Choroid plexus epithelial cell (primary cell): Measurements from ENCODE around the gene VASN.
A peak's percentile ranks its signal among the peaks of the same experiment; 100 is the strongest.

Source experiments
- DNase-seq: peaks from one replicate; pipeline ENCODE4 v3.0.0-alpha.2; 2010; ENCODE audit warnings: low read depth
- H3K4me3 ChIP-seq: 2 replicates; pipeline ENCODE4 v1.5.1; 2011; ENCODE audit warnings: low read depth, mild to moderate bottlenecking, control low read depth, low read length, moderate library complexity
- TF ChIP-seq, protein P1 (sequence below): conservative IDR thresholded peaks from 2 replicates; pipeline ENCODE4 v1.5.1; 2011; ENCODE audit warnings: low read depth, mild to moderate bottlenecking, control low read depth, inconsistent platforms, low read length, moderate library complexity

The VASN gene

DNA sequence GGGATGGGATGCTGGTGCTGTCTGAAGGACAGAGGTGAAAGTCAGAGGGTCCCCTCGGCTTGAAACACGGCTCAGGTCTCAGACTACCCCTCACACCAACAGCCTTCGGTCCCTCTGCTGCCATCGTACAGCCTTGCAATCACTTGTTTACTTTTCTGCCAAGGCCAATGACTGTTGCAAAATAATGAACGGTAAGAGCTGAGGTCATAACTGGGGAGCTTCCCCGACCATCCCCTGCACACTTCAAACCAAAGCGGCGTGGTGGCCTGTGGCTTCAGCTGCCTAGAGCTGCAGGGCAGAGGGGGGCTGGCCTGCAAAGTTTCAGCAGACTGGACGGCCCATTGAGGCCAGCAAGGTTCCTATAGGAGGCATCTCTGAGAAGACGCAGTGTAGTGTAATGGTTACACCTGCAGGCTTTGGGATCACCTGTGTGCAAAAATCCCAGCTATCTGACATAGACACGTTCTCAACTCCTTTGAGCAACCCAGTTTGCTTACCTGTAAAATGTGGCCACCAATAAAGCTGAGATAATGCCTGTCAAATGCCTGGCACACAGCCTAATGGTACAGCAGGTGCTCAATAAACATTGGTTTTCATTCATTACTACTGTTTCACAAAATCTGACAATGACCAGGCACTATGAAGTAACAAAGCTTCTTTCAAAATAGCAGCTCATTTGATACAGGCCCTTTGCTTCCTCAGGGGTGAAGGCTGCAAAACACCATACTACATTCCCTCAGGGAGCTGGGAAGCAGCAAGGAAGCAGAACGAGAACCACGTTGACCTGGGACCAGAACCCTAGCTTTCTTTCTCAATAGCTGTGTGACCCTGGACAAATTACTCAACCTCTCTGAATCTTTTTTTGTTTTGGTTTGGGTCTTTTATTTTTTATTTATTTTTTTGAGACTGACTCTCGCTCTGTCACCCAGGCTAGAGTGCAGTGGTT is 25.5 kb upstream of the VASN start:
- no peak for DNase-seq
- no peak overlapping the region for H3K4me3 ChIP-seq
- TF ChIP-seq, protein P1, sequence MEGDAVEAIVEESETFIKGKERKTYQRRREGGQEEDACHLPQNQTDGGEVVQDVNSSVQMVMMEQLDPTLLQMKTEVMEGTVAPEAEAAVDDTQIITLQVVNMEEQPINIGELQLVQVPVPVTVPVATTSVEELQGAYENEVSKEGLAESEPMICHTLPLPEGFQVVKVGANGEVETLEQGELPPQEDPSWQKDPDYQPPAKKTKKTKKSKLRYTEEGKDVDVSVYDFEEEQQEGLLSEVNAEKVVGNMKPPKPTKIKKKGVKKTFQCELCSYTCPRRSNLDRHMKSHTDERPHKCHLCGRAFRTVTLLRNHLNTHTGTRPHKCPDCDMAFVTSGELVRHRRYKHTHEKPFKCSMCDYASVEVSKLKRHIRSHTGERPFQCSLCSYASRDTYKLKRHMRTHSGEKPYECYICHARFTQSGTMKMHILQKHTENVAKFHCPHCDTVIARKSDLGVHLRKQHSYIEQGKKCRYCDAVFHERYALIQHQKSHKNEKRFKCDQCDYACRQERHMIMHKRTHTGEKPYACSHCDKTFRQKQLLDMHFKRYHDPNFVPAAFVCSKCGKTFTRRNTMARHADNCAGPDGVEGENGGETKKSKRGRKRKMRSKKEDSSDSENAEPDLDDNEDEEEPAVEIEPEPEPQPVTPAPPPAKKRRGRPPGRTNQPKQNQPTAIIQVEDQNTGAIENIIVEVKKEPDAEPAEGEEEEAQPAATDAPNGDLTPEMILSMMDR = no peak

DNA sequence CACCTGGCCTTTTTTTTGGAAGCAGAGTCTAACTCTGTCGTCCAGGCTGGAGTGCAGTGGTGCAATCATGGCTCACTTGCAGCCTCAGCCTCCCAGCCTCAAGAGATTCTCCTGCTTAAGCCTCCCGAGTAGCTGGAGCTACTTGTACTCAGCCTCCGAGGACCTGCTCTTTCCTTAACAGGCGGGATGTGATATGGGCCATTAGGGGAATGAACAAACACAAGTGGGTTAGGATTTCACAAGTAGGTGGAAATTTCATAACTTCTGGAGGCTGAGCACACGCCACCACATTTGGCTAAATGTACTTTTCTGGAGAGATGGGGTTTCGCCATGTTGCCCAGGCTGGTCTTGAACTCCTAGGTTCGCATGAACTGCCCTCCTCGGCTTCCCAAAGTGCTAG is 24.6 kb upstream of the VASN start:
- peak; percentile 61 for DNase-seq
- no peak overlapping the region for H3K4me3 ChIP-seq
- TF ChIP-seq, protein P1 = no peak

DNA sequence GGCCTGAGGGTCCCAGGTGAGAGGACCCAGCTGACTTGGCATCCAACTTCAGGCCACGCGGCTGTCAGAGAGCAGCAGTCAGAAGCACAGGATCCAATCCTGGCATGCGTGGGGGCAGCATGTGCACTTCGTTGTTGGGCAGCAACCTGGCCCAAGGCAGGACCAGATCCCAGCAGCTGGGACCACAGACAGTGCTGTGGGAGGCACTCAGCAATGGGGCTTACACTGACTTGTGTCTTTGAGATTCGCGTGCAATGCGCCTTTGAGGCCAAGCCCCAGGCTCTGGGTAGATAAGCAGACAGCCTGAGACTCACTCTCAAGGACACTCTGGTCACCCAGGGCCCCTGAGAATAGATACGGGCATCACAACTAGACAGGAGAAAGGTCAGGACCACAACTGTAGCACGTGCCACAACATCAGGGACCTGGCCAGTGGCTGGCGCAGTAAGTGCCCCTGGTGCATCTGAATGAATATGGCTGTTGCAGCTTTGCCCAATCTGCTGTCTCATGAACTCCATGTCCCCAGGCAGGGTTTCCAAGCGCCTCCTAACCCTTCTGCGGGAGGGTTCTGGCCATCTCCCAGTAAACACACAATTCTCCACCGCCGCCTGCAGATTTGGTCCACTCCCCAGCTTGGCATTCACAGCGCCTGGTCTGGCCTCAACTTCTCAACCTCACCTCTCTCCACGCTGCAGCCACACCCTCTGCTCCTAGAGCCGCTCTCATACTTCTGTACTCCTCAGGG is 23.7 kb upstream of the VASN start:
- H3K4me3 ChIP-seq = no peak overlapping the region
- TF ChIP-seq, protein P1 = no peak
- no peak for DNase-seq

DNA sequence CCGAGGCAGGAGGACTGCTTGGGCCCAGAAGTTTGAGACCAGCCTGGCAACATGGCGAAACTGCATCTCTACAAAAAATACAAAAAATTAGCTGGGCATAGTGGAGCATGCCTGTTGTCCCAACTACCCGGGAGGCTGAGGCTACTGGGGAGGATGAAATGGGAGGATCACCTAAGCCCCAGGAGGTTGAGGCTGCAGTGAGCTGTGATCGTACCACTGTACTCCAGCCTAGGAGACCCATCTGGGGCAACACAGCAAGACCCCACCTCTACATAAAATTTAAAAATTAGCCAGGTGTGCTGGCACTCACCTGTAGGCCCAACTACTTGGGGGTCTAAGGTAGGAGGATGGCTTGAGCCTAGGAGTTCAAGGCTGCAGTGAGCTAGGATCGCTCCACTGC is 22.3 kb upstream of the VASN start:
- TF ChIP-seq, protein P1 = no peak
- no peak for DNase-seq
- H3K4me3 ChIP-seq = no peak overlapping the region

DNA sequence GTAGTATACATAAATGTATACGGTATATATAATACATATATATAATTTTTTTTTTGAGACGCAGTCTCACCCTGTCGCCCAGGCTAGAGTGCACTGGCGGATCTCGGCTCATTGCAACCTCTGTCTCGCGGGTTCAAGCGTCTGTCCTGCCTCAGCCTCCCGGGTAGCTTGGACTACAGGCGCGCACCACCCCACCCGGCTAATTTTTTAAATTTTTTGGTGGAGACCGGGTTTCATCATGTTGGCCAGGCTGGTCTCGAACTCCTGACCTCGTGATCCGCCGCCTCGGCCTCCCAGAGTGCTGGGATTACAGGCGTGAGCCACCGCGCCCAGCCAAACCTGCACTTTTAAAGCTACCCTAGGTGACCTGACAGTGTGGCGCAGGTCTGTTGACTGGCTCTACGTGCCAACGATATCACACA is 21.3 kb upstream of the VASN start:
- TF ChIP-seq, protein P1 = no peak
- peak overlapping the region; percentile 85 for H3K4me3 ChIP-seq
- DNase-seq = no peak

DNA sequence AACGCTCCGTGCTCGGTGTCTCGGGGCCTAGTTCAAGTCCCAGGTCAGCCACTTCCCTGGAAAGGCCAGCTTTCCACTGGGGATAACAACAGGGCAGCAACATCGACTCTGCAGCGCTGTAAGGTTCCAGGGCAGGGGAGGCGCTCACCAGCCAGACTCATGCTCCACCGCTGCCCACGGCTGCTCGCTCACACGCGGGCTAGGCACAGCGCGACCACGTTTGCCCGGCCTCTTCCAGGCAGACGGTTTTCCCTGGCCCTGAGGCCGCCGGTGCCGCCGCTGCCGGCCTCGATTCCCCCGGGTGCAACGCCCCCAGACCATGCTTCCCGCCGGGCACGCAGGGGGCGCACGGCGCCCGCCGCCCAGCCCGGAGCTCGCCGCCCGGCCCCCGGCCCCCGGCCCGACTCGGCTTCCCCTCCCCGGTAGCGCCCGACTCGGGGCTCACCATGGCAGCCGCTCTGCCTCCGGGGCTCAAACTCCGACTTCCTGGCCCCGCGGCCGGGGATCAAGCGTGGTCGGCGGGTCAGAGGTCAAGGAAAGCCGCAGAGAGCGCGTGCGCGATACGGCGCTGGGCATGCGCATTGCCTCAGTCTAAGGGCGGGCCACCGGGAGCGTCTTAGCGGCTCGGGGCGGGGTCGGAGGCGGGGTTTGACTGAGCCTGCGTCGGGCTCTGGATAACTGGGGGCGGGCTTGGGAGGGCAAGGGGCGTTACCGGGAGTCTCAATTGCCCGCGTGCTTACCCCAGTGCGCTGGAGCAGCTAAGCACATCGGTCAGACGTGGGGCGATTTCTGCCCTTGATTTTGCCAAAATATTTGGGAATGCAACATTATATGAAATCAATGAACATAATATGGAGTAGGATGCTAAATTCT is 20.6 kb upstream of the VASN start, which contains the start of gene PAM16:
TSS of gene PAM16 (minus strand) at position 535 of the 873 bp plus-strand sequence. CDS start at position 448, 87 bp downstream.
- TF ChIP-seq, protein P1 = no peak
- DNase-seq = peak; percentile 93
- peak within 1 kb of the TSS; percentile 85 for H3K4me3 ChIP-seq
